SHP77 (cell line): ENCODE data around the gene NECTIN3.

Source experiments
- DNase-seq, 2 experiments: peaks; one replicate each; lab custom pipeline; 2025; lab: John Stamatoyannopoulos, UW

NECTIN3 gene, protein sequence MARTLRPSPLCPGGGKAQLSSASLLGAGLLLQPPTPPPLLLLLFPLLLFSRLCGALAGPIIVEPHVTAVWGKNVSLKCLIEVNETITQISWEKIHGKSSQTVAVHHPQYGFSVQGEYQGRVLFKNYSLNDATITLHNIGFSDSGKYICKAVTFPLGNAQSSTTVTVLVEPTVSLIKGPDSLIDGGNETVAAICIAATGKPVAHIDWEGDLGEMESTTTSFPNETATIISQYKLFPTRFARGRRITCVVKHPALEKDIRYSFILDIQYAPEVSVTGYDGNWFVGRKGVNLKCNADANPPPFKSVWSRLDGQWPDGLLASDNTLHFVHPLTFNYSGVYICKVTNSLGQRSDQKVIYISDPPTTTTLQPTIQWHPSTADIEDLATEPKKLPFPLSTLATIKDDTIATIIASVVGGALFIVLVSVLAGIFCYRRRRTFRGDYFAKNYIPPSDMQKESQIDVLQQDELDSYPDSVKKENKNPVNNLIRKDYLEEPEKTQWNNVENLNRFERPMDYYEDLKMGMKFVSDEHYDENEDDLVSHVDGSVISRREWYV

DNA sequence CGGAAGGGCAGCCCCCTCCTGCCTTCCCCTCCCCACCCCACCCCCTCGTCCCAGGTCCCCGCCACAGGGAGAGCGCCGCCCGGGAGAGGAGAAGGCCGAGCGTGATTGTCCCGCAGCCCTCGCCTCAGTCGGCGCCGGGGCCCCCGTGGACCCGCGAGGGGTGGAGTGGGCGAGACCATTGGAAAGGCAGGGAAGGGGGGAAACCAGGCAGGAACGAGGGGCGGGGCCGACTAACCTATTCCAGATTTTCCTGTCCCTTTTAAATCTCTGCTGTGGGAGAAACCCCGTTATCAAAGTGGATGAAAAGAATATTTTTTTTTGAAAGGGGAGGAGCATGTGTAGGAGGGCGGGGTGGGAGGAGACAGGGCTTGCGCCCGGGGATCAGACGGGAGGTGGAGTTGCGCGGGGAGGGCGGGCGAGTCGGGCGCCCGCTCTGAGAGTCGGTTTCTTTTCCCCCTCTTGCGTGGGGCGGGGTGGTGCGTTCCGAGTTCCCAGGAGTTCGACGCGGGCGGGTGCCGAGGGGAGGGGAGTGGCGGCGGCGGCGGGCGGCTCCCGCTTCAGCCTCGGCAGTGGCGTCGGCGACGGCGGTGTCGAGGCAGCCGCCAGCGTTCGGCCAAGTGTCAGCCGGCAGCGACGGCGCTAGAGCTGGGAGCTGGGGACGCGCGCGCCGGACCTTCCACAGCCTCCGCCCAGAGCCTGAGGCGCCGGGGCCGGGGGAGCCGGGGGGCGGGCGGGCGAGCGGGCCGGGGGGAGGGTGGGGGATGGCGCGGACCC, at the start of gene NECTIN3:
Gene NECTIN3, plus strand, starts transcription at position 560 of the 774 bp plus-strand sequence. Its CDS starts 202 bp downstream, at position 762.
- peak; percentile 93 to 98 for DNase-seq

DNA sequence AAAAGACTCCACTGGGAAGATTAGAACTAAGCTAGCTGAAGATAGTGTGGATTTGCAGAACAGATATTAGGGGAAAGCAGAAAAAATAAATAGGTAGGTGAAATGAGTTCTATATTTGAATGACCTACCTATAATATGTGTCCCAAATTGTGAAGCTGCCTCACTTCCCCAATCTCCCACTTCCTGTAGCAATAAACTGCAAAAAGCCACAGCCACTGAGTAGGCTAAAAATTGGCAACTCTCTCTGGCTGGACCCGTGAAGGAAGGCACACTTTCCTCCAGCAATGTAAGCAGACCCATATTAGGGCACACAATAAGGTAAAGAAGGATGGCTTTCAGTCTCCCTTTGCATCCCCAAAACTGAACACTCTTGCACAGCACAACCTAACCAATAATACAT, 43.7 kb upstream of the NECTIN3 start:
- no peak for DNase-seq

DNA sequence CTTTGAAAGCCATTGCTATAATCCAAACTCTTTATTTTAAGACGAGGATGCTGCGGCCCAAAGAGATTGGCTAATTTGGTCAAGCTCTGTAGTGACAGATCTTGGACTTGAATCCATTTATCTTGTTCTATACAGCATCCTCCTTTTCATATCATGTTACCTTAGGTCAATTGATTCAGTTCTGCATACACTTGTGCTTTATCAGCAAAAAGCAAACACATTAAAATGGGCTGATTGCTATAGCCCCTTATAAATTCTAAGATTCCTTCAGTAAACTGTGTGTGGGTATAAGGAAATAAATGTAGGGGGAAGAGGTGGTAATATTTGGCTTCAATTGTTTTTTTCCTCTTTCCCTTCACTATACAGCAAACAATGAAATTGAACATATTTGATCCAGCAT, 40.1 kb upstream of the NECTIN3 start:
- no peak for DNase-seq

DNA sequence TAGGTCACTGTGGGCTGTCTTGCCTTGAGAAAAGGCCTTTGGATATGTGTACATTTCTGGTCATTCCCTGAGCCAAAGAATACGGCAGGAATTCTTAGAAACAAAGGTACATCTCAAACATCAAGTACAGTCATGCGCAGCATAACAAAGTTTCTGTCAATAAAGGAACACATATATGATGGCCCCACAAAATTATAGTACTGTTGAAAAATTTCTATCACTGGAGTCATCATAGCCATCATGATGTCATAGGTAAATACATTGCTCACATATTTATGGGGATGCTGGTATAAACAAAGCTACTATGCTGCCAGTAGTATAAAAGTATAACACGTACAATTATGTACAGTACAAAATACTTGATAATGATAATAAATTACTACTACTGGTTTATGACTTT, 38.9 kb upstream of the NECTIN3 start:
- no peak for DNase-seq

DNA sequence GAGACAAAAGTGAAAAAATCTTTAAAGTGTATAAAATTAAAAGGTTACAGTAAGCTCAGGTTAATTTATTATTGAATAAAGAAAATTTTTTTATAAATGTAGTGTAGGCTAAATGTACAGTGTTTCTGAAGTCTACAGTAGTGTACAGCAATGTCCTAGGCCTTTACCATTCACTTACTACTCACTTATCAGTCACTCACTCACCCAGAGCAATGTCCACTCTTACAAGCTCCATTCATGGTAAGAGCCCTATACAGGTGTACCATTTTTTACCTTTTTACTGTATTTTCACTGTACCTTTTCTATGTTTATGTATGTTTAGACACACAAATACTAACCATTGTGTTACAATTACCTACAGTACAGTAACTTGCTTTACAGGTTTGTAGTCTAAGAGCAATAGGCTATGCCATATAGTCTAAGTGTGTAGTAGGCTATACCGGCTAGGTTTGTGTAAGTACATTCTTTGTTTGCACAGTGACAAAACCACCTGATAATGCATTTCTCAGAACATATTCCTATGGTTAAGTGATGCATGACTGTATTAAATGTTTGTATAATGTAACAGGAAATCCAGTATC, 38.1 kb upstream of the NECTIN3 start:
- no peak for DNase-seq

DNA sequence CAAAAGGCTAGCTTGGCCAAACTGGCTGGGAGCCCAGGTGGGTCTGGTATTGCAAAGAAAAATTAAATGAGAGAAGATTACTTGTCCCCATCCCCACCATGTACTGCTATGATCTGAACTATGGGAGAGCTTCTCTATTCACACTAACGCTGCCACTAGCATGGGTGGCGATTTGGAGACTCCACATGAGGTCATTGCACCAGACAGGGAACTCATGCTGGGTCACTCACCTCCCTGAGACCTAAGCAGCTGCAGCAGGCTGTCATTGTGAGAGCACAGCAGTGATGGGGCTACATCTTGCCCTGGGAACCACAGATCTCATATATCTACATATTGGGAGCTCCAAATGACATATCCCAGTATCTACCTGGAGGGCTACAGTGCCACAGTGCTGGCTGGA, 36.3 kb upstream of the NECTIN3 start:
- DNase-seq = no peak

DNA sequence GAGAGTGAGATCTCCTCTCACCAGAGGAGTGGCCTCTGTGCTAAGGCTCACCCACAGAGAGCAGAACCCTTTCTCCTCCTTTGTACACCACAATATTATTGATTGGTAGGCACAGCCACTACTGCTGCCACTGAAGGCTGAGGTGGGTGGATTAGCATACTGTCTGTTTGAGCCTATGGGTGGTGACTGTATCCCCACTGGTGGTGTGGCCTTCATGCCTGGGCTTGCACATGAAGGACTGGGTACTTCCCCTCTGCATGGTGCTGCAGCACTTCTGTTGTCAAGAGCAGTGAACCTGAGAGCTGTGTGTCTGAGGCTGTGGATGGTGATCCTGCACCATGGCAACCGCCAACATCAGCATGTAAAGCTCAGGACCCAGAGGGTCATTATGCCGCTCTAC, 35.7 kb upstream of the NECTIN3 start:
- DNase-seq = no peak

DNA sequence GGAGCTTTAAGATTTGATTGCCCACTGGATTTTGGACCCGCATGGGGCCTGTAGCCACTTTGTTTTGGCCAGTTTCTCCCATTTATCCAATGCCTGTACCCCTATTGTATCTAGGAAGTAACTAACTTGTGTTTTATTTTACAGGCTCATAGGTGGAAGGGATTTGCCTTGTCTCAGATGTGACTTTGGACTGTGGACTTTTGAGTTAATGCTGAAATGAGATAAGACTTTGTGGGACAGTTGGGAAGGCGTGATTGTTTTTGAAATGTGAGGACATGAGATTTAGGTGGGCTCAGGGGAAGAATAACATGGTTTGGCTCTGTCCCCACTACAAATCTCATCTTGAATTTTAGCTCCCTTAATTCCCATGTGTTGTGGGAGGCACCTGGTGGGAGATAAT, 30.7 kb upstream of the NECTIN3 start:
- DNase-seq = no peak

DNA sequence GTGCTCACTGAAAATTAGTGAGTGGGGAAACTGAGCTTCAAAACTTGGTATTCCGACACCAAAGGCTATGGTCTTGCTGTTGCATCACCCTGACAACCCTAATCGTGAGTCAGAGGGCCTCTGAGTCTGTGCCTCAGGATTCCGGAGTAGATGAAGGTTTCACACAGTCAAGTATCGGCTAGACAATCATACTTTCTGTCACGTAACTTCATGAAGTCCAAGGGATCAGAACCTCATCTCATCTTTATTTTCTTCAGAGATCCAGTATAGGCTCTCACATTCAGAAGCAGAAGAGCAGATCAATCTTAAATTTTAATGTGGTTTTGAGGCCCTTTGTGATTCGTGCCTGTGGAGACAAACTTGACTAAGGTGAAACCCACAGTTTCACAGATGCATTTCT, 26.1 kb upstream of the NECTIN3 start:
- DNase-seq = no peak

DNA sequence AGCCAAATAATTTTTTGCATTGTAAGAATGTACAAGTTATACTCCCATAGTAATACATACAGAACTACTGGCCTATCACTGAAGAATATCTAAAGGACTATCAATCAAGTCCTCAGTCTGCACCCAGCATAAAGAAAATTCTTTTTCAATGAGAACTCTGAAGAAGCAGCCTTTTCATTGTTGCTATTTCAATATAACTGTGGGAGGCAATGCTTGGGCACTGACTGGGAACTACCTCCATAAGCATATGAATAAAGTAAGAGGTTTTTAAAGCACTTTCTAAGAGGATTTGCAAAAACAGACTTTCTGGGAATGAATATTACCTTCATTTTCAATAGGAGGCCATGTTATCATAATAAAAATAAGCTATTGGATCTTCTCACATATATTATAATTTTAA, 24.6 kb upstream of the NECTIN3 start:
- no peak for DNase-seq

DNA sequence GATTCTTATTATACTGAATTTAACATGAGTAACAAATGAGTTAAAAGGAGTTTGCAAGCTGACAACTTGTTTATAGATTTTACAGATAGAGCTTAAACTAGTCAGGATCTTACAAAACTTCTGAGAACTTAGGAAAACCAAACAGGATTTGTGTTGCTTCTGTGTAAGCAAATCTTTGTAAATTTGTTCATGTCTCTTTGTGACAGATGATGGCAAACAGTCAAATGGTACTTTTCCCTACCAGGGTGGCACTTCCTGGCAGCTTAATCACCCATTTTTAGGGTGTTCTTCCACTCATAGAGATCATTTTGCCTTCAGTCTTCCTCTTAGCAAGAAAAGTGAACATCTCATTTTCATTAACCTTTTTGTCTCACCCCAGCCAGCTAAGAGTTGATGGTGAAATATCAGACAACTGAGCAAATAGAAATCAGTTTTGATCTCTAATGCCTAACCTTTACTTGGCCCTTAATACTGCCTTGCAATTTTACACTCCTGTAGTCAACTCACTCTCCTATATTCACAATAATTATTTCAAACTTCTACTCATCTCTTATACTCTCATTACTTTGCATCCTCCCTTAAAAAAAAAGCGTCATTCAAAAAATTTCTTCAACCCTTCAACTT, 23.7 kb upstream of the NECTIN3 start:
- DNase-seq = no peak

DNA sequence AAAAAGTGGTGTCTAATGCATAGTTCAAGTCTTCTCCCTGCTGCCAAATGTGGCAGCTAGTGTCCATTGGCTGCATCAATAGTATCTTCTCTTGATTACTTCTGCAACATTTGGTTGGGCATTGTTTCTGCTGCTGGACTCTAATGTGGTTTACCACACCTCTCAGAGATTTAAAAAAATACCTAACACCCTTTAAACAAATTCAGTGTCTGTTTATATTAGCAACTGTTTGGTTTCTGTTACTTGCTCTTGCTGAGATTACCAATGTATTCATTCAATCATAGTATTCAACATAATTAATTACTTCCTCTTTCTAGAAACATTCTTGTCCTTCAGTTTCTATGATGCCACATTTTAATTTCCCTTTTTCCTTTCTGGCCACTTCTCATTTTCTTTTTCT, 20.3 kb upstream of the NECTIN3 start:
- no peak for DNase-seq

DNA sequence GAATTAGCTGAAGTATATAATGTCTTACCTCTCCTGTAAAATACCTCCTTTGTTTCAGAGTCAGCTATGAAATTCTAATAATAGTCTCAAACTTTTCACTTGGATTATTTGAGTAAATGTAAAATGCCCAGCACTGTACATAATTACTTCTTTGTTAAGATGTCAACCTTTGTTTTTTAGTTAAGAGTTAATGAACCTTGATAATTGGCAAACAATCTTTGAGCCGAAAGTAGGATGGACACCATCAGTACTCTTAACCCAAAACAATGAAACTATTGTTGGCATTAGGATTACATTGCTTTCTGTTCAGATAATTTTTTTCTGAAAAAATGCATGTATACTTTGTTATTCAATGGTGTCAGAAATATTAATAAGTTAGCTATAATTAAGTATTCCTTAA, 3.0 kb upstream of the NECTIN3 start:
- DNase-seq = no peak

DNA sequence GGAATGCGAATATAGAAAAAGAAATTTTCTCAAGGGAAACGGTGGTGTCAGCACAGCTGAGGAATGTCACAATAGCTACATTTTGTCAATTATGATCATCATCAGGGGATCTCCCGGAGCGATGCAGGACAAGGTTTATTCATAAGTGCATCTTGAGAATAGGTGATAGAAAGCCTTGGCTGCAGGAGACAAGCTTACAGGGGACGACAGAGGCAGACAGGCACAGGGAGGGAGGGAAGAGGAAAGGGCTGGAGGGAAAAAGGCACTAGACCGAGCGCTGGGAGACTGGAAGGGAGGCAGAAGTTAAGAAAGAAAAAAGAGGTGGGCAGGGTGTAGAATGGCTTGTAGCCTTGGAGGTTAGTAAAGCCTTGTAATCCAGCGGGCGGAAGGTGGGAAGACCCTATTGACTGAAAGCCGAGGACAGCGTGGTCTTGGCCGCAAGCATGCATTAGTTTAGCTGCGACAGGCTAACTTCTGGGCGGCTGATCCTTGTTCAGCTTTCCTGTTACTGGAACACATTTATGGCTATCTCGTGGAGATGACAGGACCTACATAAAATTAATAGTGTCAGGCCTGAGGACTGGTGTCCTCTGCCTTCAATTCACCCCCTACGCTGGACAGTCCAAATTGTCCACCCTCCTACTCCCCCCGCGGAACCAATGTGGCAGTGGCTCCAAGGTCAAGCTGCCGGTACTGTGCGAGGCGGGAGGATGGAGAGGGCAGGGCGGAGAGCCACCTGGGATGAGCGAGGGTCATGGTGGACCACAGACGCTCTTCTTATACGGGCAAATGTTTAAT, 1.4 kb upstream of the NECTIN3 start:
- peak in 1 of 2 experiments; percentile 28 for DNase-seq

DNA sequence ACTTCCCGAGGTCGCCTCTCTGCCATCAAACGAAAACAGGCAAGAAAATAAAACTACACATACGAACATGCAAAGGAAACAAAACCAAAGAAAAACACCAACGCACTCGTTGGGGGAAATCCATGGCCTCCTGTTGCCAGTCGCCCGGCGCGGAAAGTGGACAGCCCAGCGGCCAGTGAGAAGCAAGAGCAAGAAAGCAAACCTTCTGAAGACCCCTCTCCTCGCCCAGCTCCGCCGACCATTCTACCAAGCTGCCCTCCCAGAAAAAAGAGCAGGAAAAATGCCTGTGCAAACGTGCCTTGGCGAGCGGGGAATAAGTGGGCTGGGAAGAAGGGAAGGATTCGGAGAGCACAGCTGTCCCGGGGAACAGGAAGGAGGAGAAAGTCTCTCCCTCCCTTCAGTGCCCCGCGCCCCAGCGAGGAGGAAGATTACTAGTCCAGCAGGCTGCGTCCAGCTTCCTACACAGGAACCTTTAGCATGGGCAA, 802 bp upstream of the NECTIN3 start:
- peak in 1 of 2 experiments; percentile 48 for DNase-seq

DNA sequence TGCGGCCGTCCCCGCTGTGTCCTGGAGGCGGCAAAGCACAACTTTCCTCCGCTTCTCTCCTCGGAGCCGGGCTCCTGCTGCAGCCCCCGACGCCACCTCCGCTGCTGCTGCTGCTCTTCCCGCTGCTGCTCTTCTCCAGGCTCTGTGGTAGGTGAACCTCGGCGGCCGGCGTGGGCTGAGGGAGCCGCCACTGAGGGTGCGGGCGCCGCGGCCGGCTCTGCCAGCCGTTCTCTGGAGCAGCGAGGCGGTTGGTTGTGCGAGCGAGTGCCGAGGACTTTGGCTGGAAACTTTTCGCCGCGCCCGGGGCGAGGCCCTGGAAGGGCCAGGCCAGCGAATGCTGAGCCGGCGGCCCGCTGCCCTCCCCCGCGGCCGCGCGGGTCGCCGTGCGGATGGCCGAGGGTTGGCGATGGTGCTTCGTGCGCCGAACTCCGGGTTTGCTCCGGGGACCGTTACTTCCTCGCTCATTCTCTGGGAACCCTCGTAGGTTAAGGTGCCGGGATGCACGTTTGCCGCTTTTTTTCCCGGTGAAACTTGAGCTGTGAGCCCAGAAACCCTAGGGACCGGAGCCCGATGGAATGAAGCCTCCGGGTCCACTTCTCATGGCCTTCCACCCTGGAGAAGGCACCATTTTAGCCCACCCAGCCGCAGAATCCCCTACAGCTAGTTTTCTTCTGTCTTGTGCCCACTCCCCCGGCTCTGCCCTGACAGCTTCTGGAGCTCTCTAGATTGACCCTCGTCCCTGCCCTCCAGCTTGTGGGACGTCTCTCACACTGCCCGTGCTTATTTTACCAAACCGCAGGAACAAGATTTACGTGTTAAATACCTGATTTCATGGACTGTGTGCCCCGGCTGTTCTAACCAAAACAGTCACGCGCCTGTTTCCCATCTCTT, 660 bp downstream of the NECTIN3 start:
- peak in 1 of 2 experiments; percentile 50 for DNase-seq

DNA sequence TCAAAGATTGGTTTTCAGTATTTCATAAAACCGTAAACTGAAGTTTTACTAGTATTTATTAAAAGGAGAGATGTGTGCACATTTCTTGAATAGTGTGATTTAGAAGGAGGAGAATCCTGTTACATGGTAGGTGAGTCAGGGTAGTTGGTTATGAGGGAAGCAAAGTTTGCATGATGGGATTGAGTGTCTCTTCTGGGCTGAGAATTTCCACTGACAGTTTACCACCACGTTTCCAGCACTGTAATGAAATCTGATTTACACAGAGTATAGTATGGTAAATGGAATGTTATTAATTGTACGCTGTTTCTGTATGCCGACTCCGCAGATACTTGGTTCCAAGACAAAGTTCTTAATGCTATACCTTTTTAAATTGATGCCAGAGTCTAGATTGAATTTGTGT, 1.6 kb downstream of the NECTIN3 start:
- no peak for DNase-seq

DNA sequence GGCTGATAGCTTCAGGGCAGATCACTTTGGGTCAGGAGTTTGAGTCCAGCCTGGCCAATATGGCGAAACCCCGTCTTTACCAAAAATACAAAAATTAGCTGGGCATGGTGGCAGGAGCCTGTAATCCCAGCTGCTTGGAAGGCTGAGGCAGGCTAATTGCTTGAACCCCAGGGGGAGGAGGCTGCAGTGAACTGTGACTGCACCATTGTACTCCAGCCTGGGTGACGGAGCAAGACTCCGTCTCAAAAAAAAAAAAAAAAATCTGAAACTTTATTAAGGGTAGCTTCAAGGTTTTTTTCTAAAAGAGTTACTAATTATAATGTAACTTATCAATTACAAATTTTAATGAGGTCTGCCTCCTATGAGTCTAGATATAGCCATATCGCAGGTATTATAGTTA, 5.1 kb downstream of the NECTIN3 start:
- no peak for DNase-seq

DNA sequence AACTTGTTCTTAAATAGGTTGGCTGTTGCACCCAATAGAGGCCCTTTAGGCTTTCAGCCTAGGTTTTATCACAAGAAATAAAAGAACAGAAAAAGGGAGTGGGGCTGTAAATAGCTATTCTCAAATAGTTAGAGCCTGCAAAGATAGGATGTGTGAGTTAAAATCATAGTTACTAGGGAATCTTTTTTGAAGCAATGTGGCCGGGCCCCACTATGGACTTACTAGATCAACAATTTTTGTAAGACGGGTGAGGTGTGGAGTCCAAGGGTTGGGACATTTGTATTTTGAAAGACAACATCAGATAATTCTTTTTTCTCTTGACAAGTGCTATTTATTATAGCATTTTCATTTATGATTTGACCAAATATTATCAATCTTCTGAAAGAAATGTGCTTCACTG, 5.8 kb downstream of the NECTIN3 start:
- no peak for DNase-seq

DNA sequence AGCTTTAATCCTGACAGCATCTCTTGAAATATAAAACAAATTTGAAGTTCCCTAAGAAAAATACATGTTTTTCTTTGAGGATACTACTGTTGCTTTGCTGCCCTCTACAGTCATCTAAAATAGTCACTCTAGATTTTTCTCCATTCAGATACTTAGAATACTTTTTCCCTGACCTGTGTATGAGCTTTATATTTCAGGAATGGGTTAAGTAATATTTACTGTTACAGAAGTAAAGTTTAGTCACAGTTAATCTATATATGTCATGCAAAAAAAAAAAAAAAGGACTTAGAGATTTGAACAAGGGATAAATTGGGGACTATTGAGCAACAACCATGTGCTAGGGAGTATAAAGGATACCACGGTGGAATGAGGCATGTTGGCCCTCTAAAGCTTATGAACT, 8.8 kb downstream of the NECTIN3 start:
- DNase-seq = no peak
